CD4-positive, alpha-beta T cell treated with Interleukin-6 at 100 ng/mL for 8 hours (primary cell): ENCODE results near the gene ANKMY2.
"Not testable (repeated sequence)": the region's sequence is repeated elsewhere in the genome, so short reads cannot be mapped to it uniquely, and the experiment has no call there.

Source experiments
- DNase-seq: peaks from one replicate; pipeline ENCODE4 v3.0.0-alpha.2; 2020; ENCODE audit warnings: mixed read lengths, low spot score

The ANKMY2 gene

GRCh38 chr7:16659854-16660497 is 14.4 kb upstream of the ANKMY2 start:
- not testable (repeated sequence) for DNase-seq

GRCh38 chr7:16657656-16658279 is 12.2 kb upstream of the ANKMY2 start:
- no peak for DNase-seq

- DNase-seq: no peak
These were observed 10.6 kb upstream of the ANKMY2 start for GRCh38 chr7:16656141-16656540.

- no peak for DNase-seq
These were observed 9.8 kb upstream of the ANKMY2 start for GRCh38 chr7:16655394-16655793.

- DNase-seq: no peak
These were observed 7.3 kb upstream of the ANKMY2 start for GRCh38 chr7:16652888-16653287.

GRCh38 chr7:16652240-16652583 is 6.7 kb upstream of the ANKMY2 start:
- no peak for DNase-seq

- no peak for DNase-seq
These were observed 6.1 kb upstream of the ANKMY2 start for GRCh38 chr7:16651396-16652239.

- no peak for DNase-seq
These were observed 4.7 kb upstream of the ANKMY2 start for GRCh38 chr7:16650266-16650665.

- DNase-seq: no peak
These were observed 3.6 kb upstream of the ANKMY2 start for GRCh38 chr7:16649196-16649595.

- no peak for DNase-seq
These were observed 3.0 kb upstream of the ANKMY2 start for GRCh38 chr7:16648551-16648950.

- no peak for DNase-seq
These were observed 1.9 kb upstream of the ANKMY2 start for GRCh38 chr7:16647435-16647960.

GRCh38 chr7:16646472-16647072 is 1.0 kb upstream of the ANKMY2 start:
- no peak for DNase-seq

GRCh38 chr7:16644636-16645592 is 640 bp downstream of the ANKMY2 start:
- peak; percentile 50 for DNase-seq

GRCh38 chr7:16644157-16644556 is 1.4 kb downstream of the ANKMY2 start:
- DNase-seq: no peak

GRCh38 chr7:16638282-16639280 is 7.0 kb downstream of the ANKMY2 start:
- DNase-seq: no peak

GRCh38 chr7:16637379-16637778 is 8.2 kb downstream of the ANKMY2 start:
- DNase-seq: no peak

GRCh38 chr7:16636555-16637101 is 8.9 kb downstream of the ANKMY2 start:
- no peak for DNase-seq

GRCh38 chr7:16634271-16634738 is 11.2 kb downstream of the ANKMY2 start:
- DNase-seq: no peak

- no peak for DNase-seq
These were observed 14.9 kb downstream of the ANKMY2 start for GRCh38 chr7:16630654-16631053.

GRCh38 chr7:16627236-16627635 is 18.3 kb downstream of the ANKMY2 start:
- DNase-seq: no peak
